CD4-positive, alpha-beta T cell treated with Interleukin-21 for 1 hour (primary cell): ENCODE data around the gene RELL1.

Experiments used
- DNase-seq: peaks from one replicate; pipeline ENCODE4 v3.0.0-alpha.2; 2020

Gene RELL1

GRCh38 chr4:37631551-37631950, 54.6 kb downstream of the RELL1 start:
- no peak for DNase-seq

DNA sequence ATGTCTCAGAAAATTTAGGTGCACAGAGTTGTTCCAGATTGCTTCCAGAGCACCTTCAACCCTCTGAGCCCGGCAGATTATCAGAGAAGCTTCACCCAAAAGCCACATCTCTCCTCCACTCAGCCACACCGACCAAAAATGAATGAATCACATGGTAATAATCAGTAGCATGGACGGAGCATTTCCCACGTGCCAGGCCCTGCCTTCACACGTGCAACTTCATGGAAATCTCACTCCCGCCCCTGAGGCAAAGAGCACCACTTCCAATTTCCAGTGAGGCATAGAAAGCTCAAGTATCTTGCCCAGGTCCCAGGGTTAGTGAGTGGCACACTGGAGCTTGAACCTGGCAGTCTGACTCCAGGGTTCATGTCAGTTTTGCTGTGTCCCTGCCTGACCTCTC, 56.5 kb downstream of the RELL1 start:
- DNase-seq: no peak

DNA sequence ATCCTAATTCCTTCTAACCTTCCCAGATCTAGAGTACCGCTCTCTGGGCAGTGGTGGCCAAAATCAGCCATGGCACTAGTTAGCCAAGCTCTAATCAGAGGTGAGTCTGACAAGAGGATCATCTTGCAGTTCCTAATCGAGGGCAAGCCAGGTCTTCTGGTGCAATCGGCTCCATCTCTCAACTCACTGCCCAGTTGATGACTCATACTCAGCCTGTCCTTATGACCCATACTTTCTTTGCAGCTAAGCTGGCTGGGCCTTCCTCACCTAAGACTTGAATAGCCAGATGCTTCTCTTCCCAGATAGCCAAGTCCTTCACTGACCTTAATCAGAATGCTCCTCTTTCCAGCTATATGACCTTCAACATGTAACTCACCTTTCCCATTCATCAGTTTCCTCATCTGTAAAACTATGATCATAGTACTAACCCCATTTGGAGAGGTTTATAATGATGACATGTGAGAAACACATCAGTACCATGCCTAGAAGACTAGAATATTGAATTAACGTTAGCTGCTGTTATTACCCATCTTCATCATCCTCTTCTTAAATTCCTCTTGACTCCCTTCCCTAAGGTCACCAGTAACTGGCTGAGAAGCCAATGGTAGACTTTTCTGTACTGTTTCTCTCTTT, 57.1 kb downstream of the RELL1 start:
- DNase-seq: no peak

DNA sequence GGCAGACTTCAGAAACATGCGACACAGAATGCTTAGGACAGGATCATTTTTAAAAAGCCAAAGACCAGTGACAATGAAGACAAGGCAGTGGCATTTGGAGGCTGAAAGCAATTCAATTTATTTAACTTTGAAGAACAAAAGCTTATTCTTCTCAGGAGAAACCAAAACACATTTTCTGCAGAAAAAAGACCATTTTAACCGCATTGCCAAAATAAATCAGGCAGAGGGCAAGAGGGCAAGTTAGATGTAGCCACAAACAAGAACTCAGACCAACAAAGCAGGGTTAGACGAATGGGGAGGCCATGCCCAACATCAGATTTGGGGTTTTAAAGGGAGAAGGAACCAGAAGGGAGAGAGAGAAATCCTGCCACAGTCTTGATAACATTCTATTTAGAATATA, 58.9 kb downstream of the RELL1 start:
- DNase-seq: no peak

GRCh38 chr4:37625499-37625898, 60.7 kb downstream of the RELL1 start:
- DNase-seq: no peak

GRCh38 chr4:37623940-37624339, 62.2 kb downstream of the RELL1 start:
- DNase-seq: no peak

GRCh38 chr4:37623125-37623524, 63.1 kb downstream of the RELL1 start:
- DNase-seq: no peak

DNA sequence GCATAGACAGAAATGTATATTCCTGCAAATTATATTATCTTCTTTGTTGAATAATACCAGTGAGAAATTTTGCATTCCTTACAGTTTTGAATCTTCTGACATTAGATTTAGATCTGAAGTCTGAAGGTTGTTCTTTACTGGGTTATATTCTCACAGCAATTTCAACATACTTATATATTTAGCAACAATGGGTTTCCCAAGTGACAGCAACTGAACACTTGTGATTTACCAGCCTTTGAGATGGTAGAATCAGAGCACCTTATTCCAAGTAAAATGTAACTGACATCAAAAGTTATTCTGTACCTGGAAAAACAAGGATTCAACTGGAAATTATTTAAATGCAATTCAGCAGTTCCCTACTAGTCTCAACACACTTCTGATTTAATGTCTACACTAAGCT, 66.0 kb downstream of the RELL1 start:
- no peak for DNase-seq

DNA sequence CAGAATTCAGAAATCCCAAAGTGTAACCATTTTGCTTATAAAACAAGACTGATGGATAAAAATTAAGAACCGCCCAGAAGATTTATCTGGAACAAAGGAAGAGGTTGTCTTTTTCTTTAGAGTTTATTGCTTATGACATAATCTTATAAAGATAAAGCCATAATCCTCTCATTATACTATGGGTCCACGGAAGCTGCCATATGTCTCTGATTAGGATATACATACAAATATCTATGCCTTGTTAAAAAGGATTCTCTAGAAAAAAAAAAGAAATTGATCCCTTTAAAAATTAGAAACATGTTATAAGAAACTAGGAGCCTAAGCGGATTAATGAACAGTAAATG, 70.5 kb downstream of the RELL1 start:
- no peak for DNase-seq

- no peak for DNase-seq
These were observed 71.0 kb downstream of the RELL1 start for GRCh38 chr4:37615059-37615719.

DNA sequence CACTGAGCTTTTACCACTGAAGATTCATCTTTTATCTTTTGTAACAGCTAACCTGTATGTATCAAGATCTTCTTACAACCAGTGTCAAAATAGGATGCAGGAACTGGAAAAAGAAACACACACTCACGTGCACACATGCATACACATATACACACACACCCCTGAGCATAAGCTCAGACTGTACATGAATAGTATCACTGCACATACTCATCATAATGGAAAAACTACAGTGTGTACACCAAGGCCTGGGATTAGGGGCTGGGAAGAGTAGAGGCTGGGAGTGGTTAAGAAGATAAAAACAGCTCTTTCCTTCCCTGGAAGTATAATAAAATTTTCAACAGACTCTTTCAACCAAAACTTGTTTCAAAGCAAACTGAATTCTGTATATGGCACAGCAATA, 73.4 kb downstream of the RELL1 start:
- no peak for DNase-seq

- DNase-seq: no peak
These were observed 76.5 kb downstream of the RELL1 start for GRCh38 chr4:37609626-37610025.

DNA sequence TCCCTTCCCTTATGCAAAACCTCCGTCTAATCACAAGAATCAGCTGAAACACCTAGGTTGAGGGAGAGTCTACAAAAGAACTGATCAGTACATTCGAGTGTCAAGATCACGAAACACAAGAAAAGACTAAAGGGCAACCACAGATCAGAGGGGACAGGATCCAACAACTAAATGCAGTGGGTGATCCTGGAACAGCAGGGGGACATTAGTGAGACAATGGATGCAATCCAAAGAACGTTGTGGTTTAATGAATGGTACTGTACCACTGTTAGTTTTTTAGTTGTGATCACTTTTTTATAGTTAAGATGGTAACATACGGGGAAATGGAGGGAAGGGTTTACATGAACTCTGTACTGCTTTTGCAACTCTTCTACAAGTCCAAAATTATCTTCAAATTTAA, 79.2 kb downstream of the RELL1 start:
- DNase-seq: no peak

- DNase-seq: no peak
These were observed 80.2 kb downstream of the RELL1 start for GRCh38 chr4:37605843-37606565.

- no peak for DNase-seq
These were observed 81.7 kb downstream of the RELL1 start for GRCh38 chr4:37604461-37604860.

GRCh38 chr4:37603711-37604110, 82.5 kb downstream of the RELL1 start:
- no peak for DNase-seq

- DNase-seq: peak; percentile 73
These were observed 83.1 kb downstream of the RELL1 start for GRCh38 chr4:37603070-37603468.

- DNase-seq: no peak
These were observed 83.6 kb downstream of the RELL1 start for GRCh38 chr4:37602454-37603069.

DNA sequence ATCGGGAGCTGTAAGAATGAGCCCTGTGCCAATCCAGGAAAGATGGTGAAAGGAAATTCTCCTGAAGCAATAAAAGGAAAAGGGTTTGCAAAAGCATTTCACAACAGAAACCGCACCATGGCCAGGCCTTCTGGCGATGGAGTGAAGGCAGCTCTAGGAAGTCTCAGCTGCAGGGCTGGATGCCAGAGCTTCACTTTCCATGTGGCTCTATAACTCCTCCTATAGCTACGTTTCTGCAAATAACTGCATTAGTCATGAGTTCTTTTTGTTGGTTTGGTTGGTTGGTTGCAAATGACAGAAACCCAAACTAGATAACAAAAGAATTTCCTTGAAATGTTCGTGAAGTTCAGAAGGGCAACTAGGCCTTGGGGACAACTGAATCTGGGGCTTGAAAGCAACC, 84.6 kb downstream of the RELL1 start:
- no peak for DNase-seq

- no peak for DNase-seq
These were observed 86.9 kb downstream of the RELL1 start for GRCh38 chr4:37599092-37599790.

DNA sequence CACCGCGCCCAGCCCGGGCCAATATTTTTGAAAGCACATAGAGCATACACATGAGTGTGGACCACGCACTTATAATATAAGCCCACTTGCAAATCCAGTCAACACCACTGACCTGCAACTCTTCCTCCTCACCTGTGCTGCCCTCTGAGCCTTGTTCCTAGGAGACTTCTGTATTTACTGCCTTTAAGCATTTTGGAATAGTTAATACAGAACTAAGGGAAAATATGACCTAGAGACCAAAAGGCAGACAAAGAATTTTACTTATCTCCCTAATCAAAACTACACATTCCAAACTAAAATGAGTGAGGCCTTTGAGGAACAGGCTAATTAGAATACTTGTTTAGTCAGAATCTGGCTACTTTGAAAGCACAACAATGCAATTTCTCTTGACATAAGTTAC, 89.1 kb downstream of the RELL1 start:
- no peak for DNase-seq

DNA sequence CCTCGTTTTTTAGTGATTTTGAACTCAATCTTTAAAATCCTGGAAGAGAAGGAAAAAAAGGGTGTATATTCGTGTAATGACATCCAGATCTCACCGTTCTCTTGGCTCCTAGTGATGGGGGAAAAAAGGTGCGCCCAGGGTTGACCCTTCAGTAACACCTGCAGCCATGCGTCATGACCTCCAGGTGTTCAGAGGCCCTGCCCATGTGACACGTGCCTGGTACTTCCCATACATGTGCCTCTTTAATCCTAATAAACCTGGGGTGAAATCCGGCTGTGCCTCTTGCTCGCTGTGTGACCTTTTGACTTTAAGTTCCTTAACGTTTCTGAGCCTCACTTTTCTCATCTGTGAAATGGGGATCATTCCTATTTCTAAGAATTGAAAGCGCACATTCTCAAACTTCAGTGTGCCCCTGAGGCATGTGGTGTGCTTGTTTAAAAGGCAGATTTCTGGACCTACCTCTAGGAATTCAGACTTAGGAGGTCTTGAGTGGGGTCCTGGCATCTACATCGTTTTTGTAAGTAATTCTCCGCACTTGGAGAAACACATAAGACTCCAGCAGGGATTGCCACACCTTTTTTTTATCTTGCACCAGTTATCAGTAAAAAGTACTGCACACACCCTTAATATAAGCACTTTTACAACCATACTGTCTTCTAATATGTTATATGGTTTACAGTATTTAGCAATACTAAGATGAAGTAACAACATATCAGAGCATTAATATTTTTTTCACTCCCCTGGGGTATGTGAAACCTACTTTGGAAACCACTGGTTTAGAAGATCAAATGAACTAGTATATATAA, 90.1 kb downstream of the RELL1 start:
- no peak for DNase-seq

DNA sequence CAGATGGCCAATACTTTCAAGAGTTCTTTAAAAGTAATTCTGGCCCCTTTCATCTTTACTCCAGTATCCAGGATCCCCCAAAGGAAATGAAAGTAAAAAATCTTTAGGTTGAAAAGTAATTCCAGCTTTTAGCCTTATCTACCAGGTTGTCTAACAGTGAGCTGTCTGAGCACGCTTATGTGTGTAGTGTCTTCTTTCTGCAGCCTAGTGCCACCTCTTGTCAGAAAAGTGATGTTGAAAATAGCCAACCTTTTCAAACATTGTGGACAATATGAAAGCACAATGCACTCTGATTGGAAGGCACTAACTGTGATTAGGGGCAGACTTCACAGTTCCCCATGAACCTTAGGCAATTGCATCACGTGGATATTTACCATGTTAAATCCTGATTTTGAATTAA, 92.1 kb downstream of the RELL1 start:
- DNase-seq: no peak
